ENCODE data around the gene RALGPS1.

RALGPS1 gene

DNA sequence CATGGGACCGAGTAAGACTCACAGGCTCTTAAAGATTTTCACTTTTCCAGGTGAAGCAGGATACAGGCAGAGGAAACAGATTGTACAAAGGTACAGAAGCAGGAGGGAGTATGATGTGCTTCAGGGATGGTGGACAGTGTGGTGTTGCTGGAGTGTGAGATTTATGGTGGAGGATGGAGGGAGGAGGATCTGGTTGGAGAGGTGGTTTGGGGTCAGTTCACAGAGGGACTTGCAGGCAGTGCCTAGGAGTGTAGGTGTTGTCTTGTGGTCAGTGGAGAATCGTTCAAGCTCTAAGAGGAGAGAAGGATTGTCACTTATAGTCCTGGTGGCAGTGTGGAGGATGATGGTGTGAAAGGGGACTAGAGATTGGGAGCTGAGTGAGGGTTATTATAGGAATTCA, 11.8 kb downstream of the RALGPS1 start:
- Mint-ChIP-seq H3K27ac (no peak overlapping the region), H3K9me3 (no peaks in the 10 kb centered on the region), H3K27me3 (ENCODE audit: low read depth) (peaks cover 10% of the 10 kb centered on the region), H3K36me3 (ENCODE audit: low read depth) (no peaks in the 10 kb centered on the region), H3K4me3 (no peak overlapping the region), H3K4me1 (ENCODE audit: low read depth) (no peaks in the 10 kb centered on the region)
- no peak for DNase-seq (ENCODE audit: low spot score)

GRCh38 chr9:126927419-126927818, 12.8 kb downstream of the RALGPS1 start:
- H3K27ac Mint-ChIP-seq: no peak overlapping the region
- peaks cover 15% of the 10 kb centered on the region for H3K27me3 Mint-ChIP-seq (ENCODE audit: low read depth)
- DNase-seq (ENCODE audit: low spot score): no peak
- H3K36me3 Mint-ChIP-seq (ENCODE audit: low read depth): no peaks in the 10 kb centered on the region
- H3K9me3 Mint-ChIP-seq: no peaks in the 10 kb centered on the region
- no peak overlapping the region for H3K4me3 Mint-ChIP-seq
- no peaks in the 10 kb centered on the region for H3K4me1 Mint-ChIP-seq (ENCODE audit: low read depth)

DNA sequence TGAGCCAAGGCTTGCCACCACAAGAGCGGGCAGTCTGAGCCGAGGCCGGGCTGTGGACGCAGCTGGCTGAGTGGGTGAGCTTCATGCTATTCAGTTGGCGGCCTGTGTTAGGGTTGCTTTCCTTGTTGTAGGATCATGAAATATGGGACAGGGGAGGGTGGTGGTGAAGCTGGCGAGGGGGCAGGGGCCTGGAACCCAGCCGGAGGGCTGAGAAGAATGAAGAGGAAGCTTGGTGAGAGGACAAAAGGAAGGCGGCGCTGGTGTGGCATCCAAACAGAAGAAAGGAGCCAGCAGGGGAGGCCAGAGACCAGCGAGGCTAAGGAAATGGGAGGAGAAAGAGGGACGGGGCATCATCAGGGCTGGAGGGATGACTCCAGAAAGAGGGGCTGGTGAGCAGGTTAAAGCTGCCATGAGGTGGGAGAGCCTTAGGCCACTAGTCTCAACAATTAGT, 18.3 kb downstream of the RALGPS1 start:
- H3K9me3 Mint-ChIP-seq: no peaks in the 10 kb centered on the region
- H3K4me1 Mint-ChIP-seq (ENCODE audit: low read depth): no peaks in the 10 kb centered on the region
- H3K27ac Mint-ChIP-seq: no peak overlapping the region
- H3K27me3 Mint-ChIP-seq (ENCODE audit: low read depth): peaks cover 23% of the 10 kb centered on the region
- no peaks in the 10 kb centered on the region for H3K36me3 Mint-ChIP-seq (ENCODE audit: low read depth)
- H3K4me3 Mint-ChIP-seq: no peak overlapping the region
- no peak for DNase-seq (ENCODE audit: low spot score)

DNA sequence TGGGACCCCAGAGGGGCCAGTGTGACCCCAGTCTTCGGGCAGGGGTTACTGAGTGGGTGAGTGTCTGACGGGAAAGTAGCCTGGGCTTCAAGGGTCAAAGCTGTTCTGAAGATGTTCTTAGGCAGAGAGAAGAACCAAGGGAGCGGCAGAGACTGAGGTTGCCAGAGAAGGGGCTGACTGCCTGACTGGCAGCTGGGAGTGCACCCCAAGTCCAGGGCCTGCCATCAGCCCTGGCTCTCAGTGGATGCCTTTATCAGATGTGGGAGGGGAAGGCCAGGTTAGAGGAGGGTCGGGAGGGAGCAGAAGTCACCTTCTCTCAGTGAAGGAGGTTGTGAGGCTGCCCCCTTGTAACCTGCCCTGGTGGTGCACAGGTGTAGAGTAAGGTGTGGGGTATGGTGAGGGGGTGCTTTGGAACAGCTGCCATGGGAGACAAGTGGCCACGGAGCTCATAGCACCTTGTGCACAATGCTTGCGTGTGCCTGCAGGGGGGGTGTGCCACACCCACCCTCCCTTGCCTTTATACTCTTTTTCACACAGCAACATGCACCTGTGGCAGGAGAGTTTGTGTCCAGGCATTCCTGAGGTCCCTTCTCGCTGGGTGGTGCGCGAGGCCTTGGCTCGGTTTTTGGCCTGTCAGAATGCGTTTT, 18.9 kb downstream of the RALGPS1 start:
- no peaks in the 10 kb centered on the region for H3K9me3 Mint-ChIP-seq
- H3K4me1 Mint-ChIP-seq (ENCODE audit: low read depth): no peaks in the 10 kb centered on the region
- no peak for DNase-seq (ENCODE audit: low spot score)
- H3K27me3 Mint-ChIP-seq (ENCODE audit: low read depth): peaks cover 24% of the 10 kb centered on the region
- no peaks in the 10 kb centered on the region for H3K36me3 Mint-ChIP-seq (ENCODE audit: low read depth)
- H3K27ac Mint-ChIP-seq: no peak overlapping the region
- H3K4me3 Mint-ChIP-seq: no peak overlapping the region

- Mint-ChIP-seq H3K4me1 (ENCODE audit: low read depth) (no peaks in the 10 kb centered on the region), H3K27me3 (ENCODE audit: low read depth) (peaks cover 22% of the 10 kb centered on the region), H3K4me3 (no peak overlapping the region), H3K9me3 (no peaks in the 10 kb centered on the region), H3K36me3 (ENCODE audit: low read depth) (no peaks in the 10 kb centered on the region), H3K27ac (no peak overlapping the region)
- no peak for DNase-seq (ENCODE audit: low spot score)
Measured at GRCh38 chr9:126934441-126934840, 19.9 kb downstream of the RALGPS1 start.

- H3K4me3 Mint-ChIP-seq: no peak overlapping the region
- H3K4me1 Mint-ChIP-seq (ENCODE audit: low read depth): no peaks in the 10 kb centered on the region
- no peaks in the 10 kb centered on the region for H3K36me3 Mint-ChIP-seq (ENCODE audit: low read depth)
- no peaks in the 10 kb centered on the region for H3K9me3 Mint-ChIP-seq
- no peak for DNase-seq (ENCODE audit: low spot score)
- no peak overlapping the region for H3K27ac Mint-ChIP-seq
- peaks cover 27% of the 10 kb centered on the region for H3K27me3 Mint-ChIP-seq (ENCODE audit: low read depth)
Measured at GRCh38 chr9:126935630-126936029, 21.0 kb downstream of the RALGPS1 start.

GRCh38 chr9:126937444-126937843, 22.9 kb downstream of the RALGPS1 start:
- H3K4me3 Mint-ChIP-seq: no peak overlapping the region
- no peaks in the 10 kb centered on the region for H3K9me3 Mint-ChIP-seq
- H3K4me1 Mint-ChIP-seq (ENCODE audit: low read depth): peaks cover 2% of the 10 kb centered on the region
- no peak for DNase-seq (ENCODE audit: low spot score)
- H3K36me3 Mint-ChIP-seq (ENCODE audit: low read depth): no peaks in the 10 kb centered on the region
- H3K27ac Mint-ChIP-seq: no peak overlapping the region
- H3K27me3 Mint-ChIP-seq (ENCODE audit: low read depth): peaks cover 33% of the 10 kb centered on the region

GRCh38 chr9:126938327-126938726, 23.7 kb downstream of the RALGPS1 start:
- no peaks in the 10 kb centered on the region for H3K36me3 Mint-ChIP-seq (ENCODE audit: low read depth)
- peaks cover 2% of the 10 kb centered on the region for H3K4me1 Mint-ChIP-seq (ENCODE audit: low read depth)
- peaks cover 36% of the 10 kb centered on the region for H3K27me3 Mint-ChIP-seq (ENCODE audit: low read depth)
- no peak overlapping the region for H3K4me3 Mint-ChIP-seq
- H3K9me3 Mint-ChIP-seq: no peaks in the 10 kb centered on the region
- no peak overlapping the region for H3K27ac Mint-ChIP-seq
- DNase-seq (ENCODE audit: low spot score): no peak

DNA sequence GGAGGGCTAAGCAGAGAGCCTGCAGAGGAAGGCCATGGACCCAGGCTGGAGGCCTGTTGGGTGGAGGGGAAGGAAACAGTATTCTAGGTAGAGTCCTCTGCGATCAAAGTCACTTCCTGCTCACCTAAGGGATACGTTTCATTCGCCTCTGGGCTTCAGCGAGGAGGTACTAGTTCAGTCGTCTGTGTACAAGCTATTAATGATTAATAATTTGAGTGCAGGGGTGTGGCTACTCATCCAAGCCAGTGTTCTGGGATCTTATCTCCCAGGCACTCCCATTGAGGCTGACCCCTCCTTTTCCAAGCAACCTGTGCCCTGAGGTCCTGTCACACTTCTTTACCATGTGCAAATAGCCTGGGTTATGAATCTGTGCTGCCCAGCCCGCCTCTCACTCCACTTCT, 25.2 kb downstream of the RALGPS1 start:
- no peak for DNase-seq (ENCODE audit: low spot score)
- H3K4me1 Mint-ChIP-seq (ENCODE audit: low read depth): peaks cover 2% of the 10 kb centered on the region
- no peak overlapping the region for H3K27ac Mint-ChIP-seq
- no peaks in the 10 kb centered on the region for H3K36me3 Mint-ChIP-seq (ENCODE audit: low read depth)
- H3K9me3 Mint-ChIP-seq: no peaks in the 10 kb centered on the region
- peaks cover 41% of the 10 kb centered on the region for H3K27me3 Mint-ChIP-seq (ENCODE audit: low read depth)
- H3K4me3 Mint-ChIP-seq: no peak overlapping the region

DNA sequence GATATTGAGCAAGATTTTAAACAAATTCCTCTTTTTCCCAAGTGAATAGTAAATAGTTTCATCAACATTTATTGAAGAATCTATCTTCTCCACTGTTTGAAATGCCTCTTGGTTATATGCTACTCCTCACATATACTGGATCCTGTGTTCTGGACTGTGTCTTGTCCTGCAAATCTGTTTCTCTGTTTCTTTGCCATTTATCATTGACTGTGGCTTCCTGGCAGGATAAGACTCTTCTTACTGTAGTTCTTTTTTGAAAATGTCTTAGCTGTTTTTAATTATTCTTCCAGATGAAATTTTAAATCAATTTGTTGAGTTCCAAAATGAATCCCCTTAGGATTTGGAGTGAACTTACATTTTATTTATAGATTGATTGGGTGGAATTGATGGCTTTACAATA, 27.8 kb downstream of the RALGPS1 start:
- H3K36me3 Mint-ChIP-seq (ENCODE audit: low read depth): no peaks in the 10 kb centered on the region
- no peak overlapping the region for H3K27ac Mint-ChIP-seq
- H3K4me1 Mint-ChIP-seq (ENCODE audit: low read depth): peaks cover 2% of the 10 kb centered on the region
- no peak for DNase-seq (ENCODE audit: low spot score)
- no peaks in the 10 kb centered on the region for H3K9me3 Mint-ChIP-seq
- H3K27me3 Mint-ChIP-seq (ENCODE audit: low read depth): peaks cover 49% of the 10 kb centered on the region
- H3K4me3 Mint-ChIP-seq: no peak overlapping the region

GRCh38 chr9:126945682-126946081, 31.1 kb downstream of the RALGPS1 start:
- H3K27ac Mint-ChIP-seq: no peak overlapping the region
- no peaks in the 10 kb centered on the region for H3K36me3 Mint-ChIP-seq (ENCODE audit: low read depth)
- no peaks in the 10 kb centered on the region for H3K9me3 Mint-ChIP-seq
- H3K27me3 Mint-ChIP-seq (ENCODE audit: low read depth): peaks cover 44% of the 10 kb centered on the region
- no peak overlapping the region for H3K4me3 Mint-ChIP-seq
- DNase-seq (ENCODE audit: low spot score): no peak
- peaks cover 2% of the 10 kb centered on the region for H3K4me1 Mint-ChIP-seq (ENCODE audit: low read depth)

DNA sequence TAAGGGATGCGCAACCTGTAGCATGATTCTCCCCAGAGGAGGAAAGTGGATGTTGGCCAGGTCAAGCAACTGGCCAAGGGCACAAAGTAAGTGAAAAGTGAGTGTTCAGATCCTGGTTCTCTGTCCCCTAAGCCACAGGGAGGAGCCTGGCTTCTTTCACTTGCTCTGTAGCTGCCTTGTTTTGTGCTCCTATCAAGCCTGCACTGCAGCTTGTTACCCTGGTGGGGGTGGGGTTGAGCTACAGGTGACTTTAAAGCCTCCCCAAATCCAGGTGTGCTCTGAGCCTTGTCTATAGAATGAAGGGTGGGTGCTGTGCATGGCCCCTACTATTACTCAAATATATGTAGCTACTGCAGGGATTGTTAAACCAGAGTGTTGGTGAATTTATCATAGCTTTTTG, 32.9 kb downstream of the RALGPS1 start:
- no peak for DNase-seq (ENCODE audit: low spot score)
- peaks cover 34% of the 10 kb centered on the region for H3K27me3 Mint-ChIP-seq (ENCODE audit: low read depth)
- H3K4me1 Mint-ChIP-seq (ENCODE audit: low read depth): no peaks in the 10 kb centered on the region
- no peak overlapping the region for H3K4me3 Mint-ChIP-seq
- H3K27ac Mint-ChIP-seq: no peak overlapping the region
- H3K36me3 Mint-ChIP-seq (ENCODE audit: low read depth): no peaks in the 10 kb centered on the region
- no peaks in the 10 kb centered on the region for H3K9me3 Mint-ChIP-seq

GRCh38 chr9:126952205-126952977, 37.8 kb downstream of the RALGPS1 start:
- H3K4me1 Mint-ChIP-seq (ENCODE audit: low read depth): no peaks in the 10 kb centered on the region
- H3K27ac Mint-ChIP-seq: no peak overlapping the region
- no peak overlapping the region for H3K4me3 Mint-ChIP-seq
- no peak for DNase-seq (ENCODE audit: low spot score)
- peaks cover 30% of the 10 kb centered on the region for H3K27me3 Mint-ChIP-seq (ENCODE audit: low read depth)
- no peaks in the 10 kb centered on the region for H3K9me3 Mint-ChIP-seq
- no peaks in the 10 kb centered on the region for H3K36me3 Mint-ChIP-seq (ENCODE audit: low read depth)

DNA sequence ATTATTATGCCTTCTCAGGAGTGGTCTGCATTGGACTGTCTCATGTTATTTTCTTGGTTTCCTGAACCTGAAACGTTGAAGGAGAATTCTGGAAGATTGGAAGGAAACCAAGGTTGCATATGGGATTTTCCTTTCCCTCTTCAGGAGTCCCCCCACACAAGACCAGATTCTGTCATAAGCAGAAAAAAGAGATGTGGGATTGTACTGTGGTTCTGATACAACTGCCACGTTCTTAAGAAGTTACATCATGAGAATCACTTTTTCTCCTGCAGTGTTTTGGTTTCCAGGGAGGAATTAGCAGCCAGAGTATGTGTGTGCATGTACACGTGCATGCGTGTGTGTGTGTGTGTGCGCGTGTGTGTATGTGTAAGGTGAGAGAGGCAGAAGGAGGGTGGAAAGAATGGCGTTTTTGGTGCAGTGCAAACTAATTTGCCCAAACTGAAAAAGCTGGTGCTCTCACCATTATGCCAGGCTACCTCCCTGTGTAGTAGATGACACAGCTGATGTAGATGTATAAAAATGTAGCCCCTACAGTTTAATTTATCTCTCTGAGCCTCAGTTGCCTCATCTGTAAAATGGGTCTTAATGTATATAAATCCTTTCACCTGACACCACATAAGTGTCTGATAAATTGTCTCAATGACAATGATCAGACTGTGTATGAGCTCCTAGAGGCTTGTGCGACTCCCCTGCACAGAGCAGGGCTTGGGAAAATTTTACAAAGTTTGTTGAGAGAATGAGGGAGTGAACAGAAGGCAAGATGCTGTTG, 38.6 kb downstream of the RALGPS1 start:
- no peaks in the 10 kb centered on the region for H3K9me3 Mint-ChIP-seq
- no peak for DNase-seq (ENCODE audit: low spot score)
- H3K27me3 Mint-ChIP-seq (ENCODE audit: low read depth): peaks cover 27% of the 10 kb centered on the region
- H3K27ac Mint-ChIP-seq: no peak overlapping the region
- no peaks in the 10 kb centered on the region for H3K4me1 Mint-ChIP-seq (ENCODE audit: low read depth)
- no peak overlapping the region for H3K4me3 Mint-ChIP-seq
- H3K36me3 Mint-ChIP-seq (ENCODE audit: low read depth): no peaks in the 10 kb centered on the region
